ENCODE results near the gene BBS2. TPM values are rescaled to one million over a fixed set of nuclear protein-coding genes. Genes with fewer than 3 reads are reported as not detected.

The BBS2 gene, protein sequence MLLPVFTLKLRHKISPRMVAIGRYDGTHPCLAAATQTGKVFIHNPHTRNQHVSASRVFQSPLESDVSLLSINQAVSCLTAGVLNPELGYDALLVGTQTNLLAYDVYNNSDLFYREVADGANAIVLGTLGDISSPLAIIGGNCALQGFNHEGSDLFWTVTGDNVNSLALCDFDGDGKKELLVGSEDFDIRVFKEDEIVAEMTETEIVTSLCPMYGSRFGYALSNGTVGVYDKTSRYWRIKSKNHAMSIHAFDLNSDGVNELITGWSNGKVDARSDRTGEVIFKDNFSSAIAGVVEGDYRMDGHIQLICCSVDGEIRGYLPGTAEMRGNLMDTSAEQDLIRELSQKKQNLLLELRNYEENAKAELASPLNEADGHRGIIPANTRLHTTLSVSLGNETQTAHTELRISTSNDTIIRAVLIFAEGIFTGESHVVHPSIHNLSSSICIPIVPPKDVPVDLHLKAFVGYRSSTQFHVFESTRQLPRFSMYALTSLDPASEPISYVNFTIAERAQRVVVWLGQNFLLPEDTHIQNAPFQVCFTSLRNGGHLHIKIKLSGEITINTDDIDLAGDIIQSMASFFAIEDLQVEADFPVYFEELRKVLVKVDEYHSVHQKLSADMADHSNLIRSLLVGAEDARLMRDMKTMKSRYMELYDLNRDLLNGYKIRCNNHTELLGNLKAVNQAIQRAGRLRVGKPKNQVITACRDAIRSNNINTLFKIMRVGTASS
- total RNA-seq: 30.8 and 60.3 TPM in 2 replicates

GRCh38 chr16:56519459-56520250, at the start of gene BBS2:
Gene BBS2 (minus strand): TSS chr16:56520024. CDS start chr16:56519862, 162 bp downstream.

GRCh38 chr16:56564793-56565477, 45.1 kb upstream of the BBS2 start, which contains the start of gene MT4:
Gene MT4 (plus strand): TSS chr16:56565073. CDS start chr16:56565129, 56 bp downstream.

GRCh38 chr16:56450986-56451752, 68.7 kb downstream of the BBS2 start, which contains the start of the genes NUDT21 and OGFOD1:
Gene NUDT21 (minus strand): TSS chr16:56451332. CDS start chr16:56451202, 130 bp downstream.
Gene OGFOD1 (plus strand): TSS chr16:56451554. CDS start chr16:56451613, 59 bp downstream.

Other genes with a start within 250 kb of the BBS2 start
- gene AMFR, start 94.5 kb downstream of the BBS2 start, total RNA-seq: 85.7 and 97.8 TPM in 2 replicates
- gene NUDT21, start 68.7 kb downstream of the BBS2 start, total RNA-seq: 64.0 and 64.3 TPM in 2 replicates
- gene OGFOD1, start 68.5 kb downstream of the BBS2 start, total RNA-seq: 36.2 and 41.2 TPM in 2 replicates
- not detected in 2 replicates for gene MT4, start 45.0 kb upstream of the BBS2 start, total RNA-seq
- gene MT3, start 69.5 kb upstream of the BBS2 start, total RNA-seq: not detected in 2 replicates
- 1,517 and 2,286 TPM in 2 replicates for gene MT2A, start 88.6 kb upstream of the BBS2 start, total RNA-seq
- gene MT1E, start 105.8 kb upstream of the BBS2 start, total RNA-seq: 18.8 and 161 TPM in 2 replicates
- gene MT1M, start 112.6 kb upstream of the BBS2 start, total RNA-seq: 0.23 and 1.1 TPM in 2 replicates
- gene MT1A, start 118.6 kb upstream of the BBS2 start, total RNA-seq: 3.5 and 5.2 TPM in 2 replicates
- not detected in 2 replicates for gene MT1B, start 131.9 kb upstream of the BBS2 start, total RNA-seq
- gene MT1F, start 137.9 kb upstream of the BBS2 start, total RNA-seq: 12.2 and 42.8 TPM in 2 replicates
- gene MT1G, start 148.0 kb upstream of the BBS2 start, total RNA-seq: 12.8 and 14.0 TPM in 2 replicates
- 10.1 TPM in 1 of 2 replicates, not detected in the other for gene MT1H, start 149.8 kb upstream of the BBS2 start, total RNA-seq
- gene MT1X, start 162.4 kb upstream of the BBS2 start, total RNA-seq: 538 and 897 TPM in 2 replicates
- gene NUP93, start 210.1 kb upstream of the BBS2 start, total RNA-seq: 62.4 and 96.1 TPM in 2 replicates